Posterior vena cava (tissue), 2 donors: Measurements from ENCODE around the gene IGFBP6. TPM values are rescaled to one million over a fixed set of nuclear protein-coding genes. Genes with fewer than 3 reads are reported as not detected.

Source experiments
- DNase-seq: peaks from one replicate; pipeline ENCODE4 v3.0.0-alpha.2; 2020; ENCODE audit warnings: low spot score
- intact Hi-C, 2 donors: fragments of 100-400 bp; cut with DNase I; formaldehyde crosslinking; loops; one replicate each; pipeline versions ENCODE4 v1.14.1 to v1.14.2; 2022 to 2023
- long read RNA-seq, 2 donors: library from polyadenylated mRNA; unstranded; transcript quantifications; one replicate each; pipeline ENCODE4 v2.0.0, GENCODE V29; 2020 to 2021
- total RNA-seq, 2 donors: library from RNA; stranded (reverse); fragmentation: NEBNext Ultra II Directional; extraction: Animal tissue kit (Norgen Biotek cat#: 25700); gene quantifications; one replicate each; pipeline ENCODE4 v1.2.1, GENCODE V29; 2021
- donor health status: DM: yes; HTN: yes; CAD: no.
- donor health status: DM: yes; HTN: yes; CAD: no.

The IGFBP6 gene
- 100 to 1,000 TPM; 679 to 733 TPM for total RNA-seq
- long read RNA-seq, donor 1, transcript IGFBP6-201 (4 exons, 1,169 nt), result major isoform, 183 of 191 reads
- long read RNA-seq, donor 1, partial matches to known transcripts, result 3 of 191 reads
- long read RNA-seq, donor 1, other reads (novel, unspliced or antisense), result 5 of 191 reads
- long read RNA-seq, donor 2, transcript IGFBP6-201 (4 exons, 1,169 nt), result major isoform, 620 of 635 reads
- long read RNA-seq, donor 2, partial matches to known transcripts, result 3 of 635 reads
- long read RNA-seq, donor 2, other reads (novel, unspliced or antisense), result 10 of 635 reads

DNA sequence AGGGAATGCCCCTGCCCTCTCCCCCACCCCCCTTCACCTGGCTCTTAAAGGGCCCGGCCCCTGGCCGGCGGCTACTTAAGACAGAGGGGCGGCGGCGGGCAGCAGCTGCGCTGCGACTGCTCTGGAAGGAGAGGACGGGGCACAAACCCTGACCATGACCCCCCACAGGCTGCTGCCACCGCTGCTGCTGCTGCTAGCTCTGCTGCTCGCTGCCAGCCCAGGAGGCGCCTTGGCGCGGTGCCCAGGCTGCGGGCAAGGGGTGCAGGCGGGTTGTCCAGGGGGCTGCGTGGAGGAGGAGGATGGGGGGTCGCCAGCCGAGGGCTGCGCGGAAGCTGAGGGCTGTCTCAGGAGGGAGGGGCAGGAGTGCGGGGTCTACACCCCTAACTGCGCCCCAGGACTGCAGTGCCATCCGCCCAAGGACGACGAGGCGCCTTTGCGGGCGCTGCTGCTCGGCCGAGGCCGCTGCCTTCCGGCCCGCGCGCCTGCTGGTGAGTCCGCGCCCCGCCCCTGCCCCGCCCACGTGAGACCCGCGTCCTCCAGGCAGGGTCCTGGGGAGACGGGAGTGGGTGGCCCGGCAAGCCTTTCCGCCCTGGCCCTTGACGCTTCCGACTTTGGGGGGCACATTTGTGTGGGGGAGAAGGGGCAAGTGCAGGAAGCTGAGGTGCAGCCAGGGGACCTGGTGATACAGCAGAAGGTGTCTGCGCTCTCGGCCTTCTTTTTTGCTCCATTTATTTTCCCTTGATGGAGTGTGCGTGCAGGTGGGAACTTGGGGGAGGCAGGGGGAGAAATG lies at the start of gene IGFBP6:
IGFBP6 (plus strand) TSS at position 104 of the 790 bp plus-strand sequence; CDS start at position 155, 51 bp downstream.
- DNase-seq, result peak; percentile 88
- intact Hi-C loops, result no loop called here

- intact Hi-C loops, result no loop called here
- DNase-seq, result peak; percentile 83
Measured at GRCh38 chr12:53048033-53048779, 49.3 kb upstream of the IGFBP6 start.

DNA sequence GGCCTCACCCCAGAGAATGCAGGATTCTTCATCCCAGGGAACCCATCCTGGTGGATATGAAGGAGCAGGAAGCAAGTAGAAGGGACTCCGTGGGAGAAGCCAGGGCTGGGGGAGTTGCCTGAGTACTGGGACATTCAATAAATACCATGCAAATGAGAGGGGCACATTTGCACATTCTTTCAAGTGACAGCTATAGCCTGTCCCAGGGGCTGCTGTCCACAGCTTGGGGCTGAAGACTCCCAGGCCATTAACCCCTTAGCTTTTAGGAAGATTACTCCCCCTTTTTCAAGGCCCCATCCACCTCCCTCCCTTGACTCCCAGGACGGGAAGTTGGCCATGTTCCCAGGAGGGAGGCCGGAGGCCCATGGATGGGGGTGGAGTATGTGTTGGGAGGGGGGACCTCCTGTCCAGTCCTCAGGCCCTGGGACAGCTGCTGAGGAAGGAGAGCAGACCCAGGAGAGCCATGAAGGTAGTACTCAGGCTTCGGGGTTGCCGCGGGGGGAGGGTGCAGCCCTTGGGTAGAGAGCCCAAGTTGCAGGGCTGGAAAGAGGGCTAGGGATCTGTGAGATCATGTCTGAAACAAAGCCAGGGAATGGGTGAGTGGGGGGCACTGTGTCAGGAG lies 48.6 kb upstream of the IGFBP6 start:
- DNase-seq, result peak; percentile 89
- intact Hi-C loops, result no loop called here

- DNase-seq, result peak; percentile 93
- intact Hi-C loops, result no loop called here
Measured at GRCh38 chr12:53049571-53050318, 47.7 kb upstream of the IGFBP6 start, which contains the start of gene TNS2. TSS of gene TNS2 (plus strand) at chr12:53050065. CDS start at chr12:53050186, 121 bp downstream.

DNA sequence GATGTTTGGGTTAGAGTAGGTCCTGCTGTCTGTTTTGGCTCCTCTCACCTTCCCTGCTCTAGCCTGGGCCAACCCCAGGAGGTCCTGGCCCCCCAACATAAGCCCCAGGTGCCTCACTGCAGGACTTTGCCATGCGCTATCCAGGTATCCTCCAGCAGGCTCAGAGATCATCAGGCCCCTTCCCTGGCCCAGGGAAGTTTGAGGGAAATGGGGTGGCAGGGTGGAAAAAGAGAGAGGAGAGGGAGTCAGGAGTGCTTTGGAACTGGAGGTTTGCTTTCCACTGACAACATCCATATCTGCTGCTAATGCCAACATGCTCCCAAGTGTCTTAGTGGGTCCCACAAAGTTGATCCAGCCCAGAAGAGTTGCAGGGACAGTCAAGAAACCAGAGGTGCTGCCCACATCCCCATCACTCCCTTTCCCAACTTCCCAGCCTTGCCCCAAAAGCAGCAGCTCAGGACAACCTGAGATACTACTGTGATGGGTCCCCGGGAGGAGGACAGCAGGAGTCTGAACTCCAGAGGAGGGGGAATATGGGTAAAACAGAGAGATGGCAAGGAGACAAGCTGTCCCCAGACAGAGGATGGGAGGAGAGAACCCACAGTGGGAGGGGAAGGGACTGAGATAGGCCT lies 46.9 kb upstream of the IGFBP6 start:
- intact Hi-C loops, result no loop called here
- no peak for DNase-seq

DNA sequence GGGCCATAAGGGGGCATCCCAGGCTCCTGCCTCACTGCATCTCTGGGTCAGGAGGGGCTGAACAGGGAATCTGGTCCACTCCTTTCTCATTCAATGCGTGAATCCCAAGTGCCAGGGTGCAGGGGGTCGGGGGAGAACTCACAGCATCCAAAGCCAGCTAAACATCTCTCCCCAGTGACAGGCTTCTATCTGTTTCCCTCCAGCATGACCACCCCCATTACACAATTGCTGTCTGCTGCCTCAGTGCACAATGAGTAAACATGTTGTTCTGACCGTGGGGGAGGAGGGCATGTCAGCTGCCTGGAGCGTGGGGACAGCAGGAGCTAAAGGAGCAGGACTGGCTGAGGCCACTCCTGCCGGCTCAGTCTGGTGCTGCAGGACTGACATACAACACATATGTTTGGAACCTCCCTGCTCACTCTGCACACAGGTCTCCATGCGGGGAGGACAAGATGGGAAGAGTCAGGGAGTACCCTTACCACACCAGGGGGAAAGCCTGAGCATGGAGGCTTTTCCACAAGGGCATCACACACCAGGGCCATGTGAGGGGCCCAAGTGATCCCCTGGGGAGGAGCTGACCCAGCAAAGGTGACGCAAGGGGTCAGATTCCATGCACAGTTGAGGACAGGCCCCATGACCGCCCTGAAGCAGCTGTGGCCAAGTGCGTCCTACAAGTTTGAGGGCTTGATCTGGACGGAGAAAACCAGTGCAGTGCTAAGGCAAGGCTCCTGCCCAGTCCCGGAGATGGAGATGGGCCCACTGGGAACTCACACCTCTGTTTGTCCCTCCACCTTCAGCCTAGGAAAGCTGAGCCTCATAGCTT lies 46.2 kb upstream of the IGFBP6 start:
- intact Hi-C loops, result no loop called here
- DNase-seq, result peak; percentile 91

GRCh38 chr12:53051881-53052412 lies 45.5 kb upstream of the IGFBP6 start:
- no peak for DNase-seq
- intact Hi-C loops, result loop anchor here in 1 of 2 donors (1.0 kb wide), 1 partner anchor 38 kb away; no protein-coding TSS in a partner anchor

DNA sequence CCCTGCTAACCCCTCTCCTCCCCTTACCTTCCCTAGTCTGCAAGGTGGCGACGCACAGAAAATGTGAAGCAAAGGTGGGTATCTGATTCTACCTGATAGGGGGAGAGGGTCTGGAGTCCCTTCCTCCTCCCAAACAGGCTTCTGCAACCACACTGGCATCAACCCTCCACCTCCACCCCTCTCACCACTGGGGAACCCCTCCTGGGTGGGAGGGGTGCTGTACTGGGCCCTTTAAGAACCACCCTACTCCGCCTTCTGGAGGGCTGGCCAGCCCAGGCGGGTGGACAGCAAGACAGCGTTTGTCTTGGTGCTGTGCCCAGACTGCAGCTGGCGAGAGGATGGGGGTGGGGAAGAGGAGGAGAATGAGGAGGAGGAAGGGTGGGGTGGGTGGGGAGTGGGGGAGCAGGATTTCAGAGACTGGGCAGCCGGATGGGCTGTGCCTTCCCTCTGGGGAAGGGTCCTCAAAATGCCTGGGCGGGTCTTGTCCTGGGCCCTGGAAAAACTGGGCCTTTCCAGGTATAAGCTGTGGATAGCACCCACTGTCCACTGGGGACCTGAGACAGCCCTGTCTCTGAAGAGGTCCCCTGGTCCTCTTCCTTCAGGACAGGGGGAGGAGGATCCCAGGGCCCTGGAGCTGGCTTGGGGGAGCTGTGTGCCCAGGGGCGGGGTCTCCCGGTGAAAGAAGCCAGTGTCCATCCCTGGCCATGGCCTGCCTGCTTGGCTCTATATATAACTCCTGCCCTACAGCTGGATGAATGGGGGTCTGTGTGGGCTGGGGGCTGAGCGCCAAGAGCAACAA lies 44.8 kb upstream of the IGFBP6 start:
- DNase-seq, result peak; percentile 96
- intact Hi-C loops, result loop anchor here in 1 of 2 donors (1.0 kb wide), 1 partner anchor 38 kb away; no protein-coding TSS in a partner anchor

GRCh38 chr12:53053218-53054111 lies 44.0 kb upstream of the IGFBP6 start:
- DNase-seq, result peak; percentile 86

GRCh38 chr12:53054112-53054878 lies 43.2 kb upstream of the IGFBP6 start:
- DNase-seq, result peak; percentile 97
- intact Hi-C loops, result no loop called here

More at GRCh38 chr12:53053218-53054111, 44.0 kb upstream of the IGFBP6 start:
- intact Hi-C loops, result no loop called here

GRCh38 chr12:53055471-53056266 lies 41.8 kb upstream of the IGFBP6 start:
- intact Hi-C loops, result no loop called here
- no peak for DNase-seq

- no peak for DNase-seq
- intact Hi-C loops, result no loop called here
Measured at GRCh38 chr12:53056296-53056695, 41.2 kb upstream of the IGFBP6 start.

DNA sequence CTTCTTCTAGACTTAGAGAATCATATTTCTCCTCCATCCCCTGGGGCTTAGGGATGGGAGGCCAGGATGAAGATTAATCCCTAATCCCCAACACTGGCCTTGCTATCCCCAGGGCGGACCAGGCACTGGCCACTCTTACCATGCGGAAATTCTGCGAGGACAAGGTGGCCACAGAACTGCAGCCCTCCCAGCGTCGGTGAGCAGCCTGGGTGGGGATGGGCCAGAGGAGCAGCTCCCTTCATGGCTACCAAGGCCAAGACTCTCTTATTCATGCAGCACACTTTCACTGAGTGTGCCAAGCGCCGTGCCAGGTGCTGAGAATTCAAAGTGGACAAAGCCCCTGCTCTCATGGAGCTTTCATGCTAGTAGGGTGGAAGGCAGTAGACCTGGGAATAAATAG lies 40.6 kb upstream of the IGFBP6 start:
- intact Hi-C loops, result no loop called here
- no peak for DNase-seq
